GM21528 (cell line): Measurements from ENCODE around the gene GMDS.
"Not testable (repeated sequence)": the region's sequence is repeated elsewhere in the genome, so short reads cannot be mapped to it uniquely, and the experiment has no call there.

ENCODE experiments used
- ATAC-seq: cut with Tn5 transposase; IDR thresholded peaks from one replicate; pipeline ENCODE4 v1.9.1; 2021; ENCODE audit warnings: mild to moderate bottlenecking, moderate library complexity; ENCODE audit not compliant: unreplicated experiment, low FRiP score

The GMDS gene

GRCh38 chr6:1708820-1709219 is 536.6 kb downstream of the GMDS start:
- no peak for ATAC-seq

GRCh38 chr6:1708122-1708521 is 537.3 kb downstream of the GMDS start:
- ATAC-seq, result no peak

- no peak for ATAC-seq
Measured at GRCh38 chr6:1705630-1706029, 539.8 kb downstream of the GMDS start.

- ATAC-seq, result no peak
Measured at GRCh38 chr6:1705183-1705582, 540.2 kb downstream of the GMDS start.

GRCh38 chr6:1704711-1705110 is 540.7 kb downstream of the GMDS start:
- ATAC-seq, result no peak

GRCh38 chr6:1703923-1704322 is 541.5 kb downstream of the GMDS start:
- no peak for ATAC-seq

GRCh38 chr6:1703091-1703855 is 542.1 kb downstream of the GMDS start:
- ATAC-seq, result no peak

GRCh38 chr6:1702580-1703051 is 542.8 kb downstream of the GMDS start:
- ATAC-seq, result no peak

GRCh38 chr6:1701668-1702353 is 543.6 kb downstream of the GMDS start:
- no peak for ATAC-seq

- no peak for ATAC-seq
Measured at GRCh38 chr6:1700278-1700967, 545.0 kb downstream of the GMDS start.

- ATAC-seq, result no peak
Measured at GRCh38 chr6:1698527-1698926, 546.9 kb downstream of the GMDS start.

GRCh38 chr6:1697688-1698351 is 547.6 kb downstream of the GMDS start:
- no peak for ATAC-seq

GRCh38 chr6:1696463-1696850 is 548.9 kb downstream of the GMDS start:
- no peak for ATAC-seq

GRCh38 chr6:1695546-1696462 is 549.6 kb downstream of the GMDS start:
- ATAC-seq, result no peak

GRCh38 chr6:1691828-1692227 is 553.6 kb downstream of the GMDS start:
- not testable (repeated sequence) for ATAC-seq

GRCh38 chr6:1690656-1691055 is 554.7 kb downstream of the GMDS start:
- not testable (repeated sequence) for ATAC-seq

GRCh38 chr6:1689141-1689540 is 556.3 kb downstream of the GMDS start:
- no peak for ATAC-seq

- no peak for ATAC-seq
Measured at GRCh38 chr6:1688396-1688795, 557.0 kb downstream of the GMDS start.

- ATAC-seq, result no peak
Measured at GRCh38 chr6:1687402-1687801, 558.0 kb downstream of the GMDS start.
